Type B pancreatic cell (in vitro differentiated cells): ENCODE results near the gene TRIM9. TPM values are rescaled to one million over a fixed set of nuclear protein-coding genes. Genes with fewer than 3 reads are reported as not detected.
"Not testable (repeated sequence)": the region's sequence is repeated elsewhere in the genome, so short reads cannot be mapped to it uniquely, and the experiment has no call there.

Experiments used
- DNase-seq: peaks from one replicate; pipeline ENCODE4 v3.0.0; 2021; ENCODE audit warnings: mixed read lengths; ENCODE audit not compliant: unreplicated experiment; ENCODE audit errors: extremely low spot score
- H3K27ac Mint-ChIP-seq: 2 replicates; pipeline ENCODE4 v1.8.0; 2021; ENCODE audit warnings: mild to moderate bottlenecking, mixed read lengths
- H3K27me3 Mint-ChIP-seq: 2 replicates; pipeline ENCODE4 v1.8.0; 2021; ENCODE audit warnings: mixed read lengths
- H3K36me3 Mint-ChIP-seq: 2 replicates; pipeline ENCODE4 v1.8.0; 2021; ENCODE audit warnings: mixed read lengths
- H3K4me1 Mint-ChIP-seq: one replicate; pipeline ENCODE4 v1.8.0; 2021; ENCODE audit warnings: mixed read lengths; ENCODE audit not compliant: unreplicated experiment
- H3K4me3 Mint-ChIP-seq: 2 replicates; pipeline ENCODE4 v1.8.0; 2021; ENCODE audit warnings: mild to moderate bottlenecking, mixed read lengths
- H3K9me3 Mint-ChIP-seq: 2 replicates; pipeline ENCODE4 v1.8.0; 2021; ENCODE audit warnings: mixed read lengths
- total RNA-seq: library from RNA; stranded (reverse); gene quantifications from 2 replicates; pipeline ENCODE4 v1.2.1, GENCODE V29; 2021; ENCODE audit warnings: low replicate concordance
- TF ChIP-seq, protein P1 (sequence below): fragments of 200-600 bp; sonication (generic); conservative IDR thresholded peaks from 2 replicates; pipeline ENCODE4 v1.5.0; 2021; ENCODE audit warnings: antibody characterized with exemption, mild to moderate bottlenecking

Gene TRIM9
- total RNA-seq, 1 donor from 2014 or later = 3.7 TPM

DNA sequence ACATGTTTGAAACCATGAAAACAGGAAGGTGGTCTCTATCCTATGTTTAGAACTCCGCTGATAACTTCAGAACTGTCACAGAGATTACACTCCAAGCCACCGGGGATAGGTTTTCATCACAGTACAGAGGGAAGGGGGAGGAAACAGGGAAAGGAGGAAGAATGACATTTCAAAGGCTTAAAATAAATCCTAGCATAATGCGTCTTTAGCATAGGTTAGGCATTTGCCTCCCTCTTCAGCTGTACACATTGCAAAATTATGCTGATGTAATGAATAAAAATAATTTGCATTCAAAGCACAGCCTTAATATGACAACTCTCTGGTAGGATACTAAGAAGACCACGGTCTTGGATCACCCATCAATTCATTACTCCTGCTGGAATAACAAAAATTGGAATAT is 96.3 kb downstream of the TRIM9 start:
- H3K4me3 Mint-ChIP-seq = no peak overlapping the region
- no peaks in the 10 kb centered on the region for H3K36me3 Mint-ChIP-seq
- no peaks in the 10 kb centered on the region for H3K27me3 Mint-ChIP-seq
- no peak overlapping the region for H3K27ac Mint-ChIP-seq
- H3K9me3 Mint-ChIP-seq = no peaks in the 10 kb centered on the region
- no peak for DNase-seq
- TF ChIP-seq, protein P1, sequence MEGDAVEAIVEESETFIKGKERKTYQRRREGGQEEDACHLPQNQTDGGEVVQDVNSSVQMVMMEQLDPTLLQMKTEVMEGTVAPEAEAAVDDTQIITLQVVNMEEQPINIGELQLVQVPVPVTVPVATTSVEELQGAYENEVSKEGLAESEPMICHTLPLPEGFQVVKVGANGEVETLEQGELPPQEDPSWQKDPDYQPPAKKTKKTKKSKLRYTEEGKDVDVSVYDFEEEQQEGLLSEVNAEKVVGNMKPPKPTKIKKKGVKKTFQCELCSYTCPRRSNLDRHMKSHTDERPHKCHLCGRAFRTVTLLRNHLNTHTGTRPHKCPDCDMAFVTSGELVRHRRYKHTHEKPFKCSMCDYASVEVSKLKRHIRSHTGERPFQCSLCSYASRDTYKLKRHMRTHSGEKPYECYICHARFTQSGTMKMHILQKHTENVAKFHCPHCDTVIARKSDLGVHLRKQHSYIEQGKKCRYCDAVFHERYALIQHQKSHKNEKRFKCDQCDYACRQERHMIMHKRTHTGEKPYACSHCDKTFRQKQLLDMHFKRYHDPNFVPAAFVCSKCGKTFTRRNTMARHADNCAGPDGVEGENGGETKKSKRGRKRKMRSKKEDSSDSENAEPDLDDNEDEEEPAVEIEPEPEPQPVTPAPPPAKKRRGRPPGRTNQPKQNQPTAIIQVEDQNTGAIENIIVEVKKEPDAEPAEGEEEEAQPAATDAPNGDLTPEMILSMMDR = no peak
- H3K4me1 Mint-ChIP-seq = peaks cover 6% of the 10 kb centered on the region

DNA sequence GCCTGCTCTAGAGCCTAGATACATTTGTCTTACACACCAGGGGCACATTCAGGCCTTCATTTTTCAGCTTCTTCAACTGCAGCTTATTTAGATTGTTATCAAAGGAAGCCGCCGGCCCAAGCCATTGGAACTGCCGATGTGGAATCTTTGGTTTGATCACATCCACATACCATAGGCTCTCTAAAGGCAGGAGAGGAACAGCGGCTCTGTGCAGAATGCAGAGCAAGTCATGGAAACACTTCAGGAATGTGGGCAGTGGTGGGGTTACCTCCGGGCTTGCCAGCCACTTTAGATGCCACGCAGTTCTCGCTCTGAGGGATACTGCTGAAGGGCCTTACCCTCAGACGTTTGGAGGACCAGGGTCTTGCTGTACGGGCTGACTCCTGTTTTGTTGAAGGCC is 97.2 kb downstream of the TRIM9 start:
- no peak for DNase-seq
- H3K36me3 Mint-ChIP-seq = no peaks in the 10 kb centered on the region
- no peak overlapping the region for H3K4me3 Mint-ChIP-seq
- H3K27me3 Mint-ChIP-seq = no peaks in the 10 kb centered on the region
- H3K4me1 Mint-ChIP-seq = peaks cover 3% of the 10 kb centered on the region
- H3K9me3 Mint-ChIP-seq = no peaks in the 10 kb centered on the region
- no peak overlapping the region for H3K27ac Mint-ChIP-seq
- TF ChIP-seq, protein P1 = no peak

- not testable (repeated sequence) for H3K9me3 Mint-ChIP-seq, H3K4me3 Mint-ChIP-seq, DNase-seq, H3K27ac Mint-ChIP-seq, H3K4me1 Mint-ChIP-seq, H3K27me3 Mint-ChIP-seq, H3K36me3 Mint-ChIP-seq
Observed at GRCh38 chr14:50994158-50994557, 100.7 kb downstream of the TRIM9 start.

DNA sequence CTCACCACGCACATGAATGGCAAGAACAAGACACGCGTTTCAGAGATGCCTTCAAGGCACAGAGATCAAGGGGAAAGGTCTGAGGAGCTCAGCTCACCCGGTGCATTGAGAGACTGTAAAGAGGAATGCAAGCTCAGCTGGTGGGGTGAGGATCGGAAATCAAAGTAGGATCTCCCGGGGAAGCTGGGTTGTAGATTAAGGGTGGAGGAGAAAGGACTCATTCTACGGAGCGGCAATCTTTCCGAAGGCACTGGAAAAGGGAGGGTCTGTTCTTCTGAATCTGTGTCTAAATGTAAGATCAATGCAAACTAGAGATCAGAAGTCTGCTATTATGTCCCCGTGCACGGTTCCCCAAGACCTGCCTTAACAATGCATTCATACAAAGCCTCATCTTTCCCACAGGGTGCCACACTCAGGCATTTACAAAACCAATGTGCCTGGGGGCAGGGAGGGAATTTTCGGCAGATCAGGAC is 109.0 kb downstream of the TRIM9 start:
- DNase-seq = no peak
- peaks cover 4% of the 10 kb centered on the region for H3K4me1 Mint-ChIP-seq
- no peak overlapping the region for H3K27ac Mint-ChIP-seq
- TF ChIP-seq, protein P1 = no peak
- no peaks in the 10 kb centered on the region for H3K9me3 Mint-ChIP-seq
- H3K4me3 Mint-ChIP-seq = no peak overlapping the region
- H3K27me3 Mint-ChIP-seq = peaks cover 9% of the 10 kb centered on the region
- no peaks in the 10 kb centered on the region for H3K36me3 Mint-ChIP-seq

DNA sequence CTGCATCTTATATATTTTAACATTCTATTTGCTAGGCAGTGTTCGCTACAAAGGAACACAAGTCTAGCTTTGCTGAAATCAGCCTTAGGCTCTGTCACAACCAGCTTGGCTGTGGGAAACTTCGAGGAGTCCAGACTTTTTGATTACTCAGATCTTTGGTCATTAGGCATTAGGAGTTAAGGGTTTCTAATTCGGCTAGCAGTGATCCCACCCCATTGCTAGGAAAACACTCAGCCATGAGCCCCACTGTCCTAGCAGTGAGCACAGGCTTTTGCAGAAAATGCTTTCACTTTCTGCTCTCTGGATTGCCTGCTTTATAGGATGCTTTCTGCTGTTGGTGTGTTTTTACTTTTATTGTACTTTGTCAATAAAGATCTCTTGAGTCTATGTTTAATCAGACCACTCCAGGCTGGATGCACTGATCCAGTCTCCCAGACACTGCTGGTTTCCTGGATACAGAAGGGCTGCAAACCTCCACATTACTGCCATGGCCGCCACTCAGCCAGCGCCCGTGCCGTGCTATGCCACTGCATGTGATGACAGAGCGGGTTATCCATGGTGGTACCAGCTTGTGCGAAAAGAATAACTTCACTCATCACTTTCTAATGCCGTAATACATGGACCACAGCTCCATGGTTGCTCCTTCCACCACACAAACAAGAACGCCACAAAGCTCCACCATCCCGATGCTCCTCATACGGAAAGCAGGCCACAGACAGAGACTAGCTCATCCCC is 109.6 kb downstream of the TRIM9 start:
- no peak overlapping the region for H3K4me3 Mint-ChIP-seq
- H3K27ac Mint-ChIP-seq = no peak overlapping the region
- TF ChIP-seq, protein P1 = no peak
- H3K9me3 Mint-ChIP-seq = no peaks in the 10 kb centered on the region
- H3K36me3 Mint-ChIP-seq = no peaks in the 10 kb centered on the region
- peaks cover 12% of the 10 kb centered on the region for H3K27me3 Mint-ChIP-seq
- DNase-seq = no peak
- peaks cover 4% of the 10 kb centered on the region for H3K4me1 Mint-ChIP-seq

GRCh38 chr14:50984036-50984710 is 110.7 kb downstream of the TRIM9 start:
- Mint-ChIP-seq H3K9me3 (no peaks in the 10 kb centered on the region), H3K27me3 (peaks cover 15% of the 10 kb centered on the region), H3K27ac (no peak overlapping the region), H3K36me3 (no peaks in the 10 kb centered on the region), H3K4me3 (no peak overlapping the region), H3K4me1 (peaks cover 4% of the 10 kb centered on the region)
- TF ChIP-seq, protein P1 = no peak
- DNase-seq = no peak
